Suprapubic skin (tissue), 3 donors: ENCODE results near the gene IPPK.

Experiments used
- CTCF ChIP-seq, 2 donors: fragments of 200-600 bp in 1 of 2; fragments of 450-650 bp in 1 of 2; sonication (generic) in 1 of 2; IDR thresholded peaks; one replicate each; pipeline ENCODE4 v1.5.1; 2016 to 2019; ENCODE audit warnings: antibody characterized with exemption in 2 of 2, mild to moderate bottlenecking in 1 of 2, moderate library complexity in 1 of 2
- EP300 ChIP-seq: sonication (generic); formaldehyde crosslinking; IDR thresholded peaks from one replicate; pipeline ENCODE4 v1.6.1; 2017; ENCODE audit warnings: antibody characterized with exemption
- POLR2A ChIP-seq, 2 donors: fragments of 450-650 bp; IDR thresholded peaks; one replicate each; pipeline ENCODE4 v1.6.1; 2017; ENCODE audit warnings: antibody characterized with exemption in 2 of 2, mild to moderate bottlenecking in 2 of 2, moderate library complexity in 2 of 2

GRCh38 chr9:92648474-92648971, 21.4 kb downstream of the IPPK start:
- TF ChIP-seq CTCF (IDR thresholded peaks at IDR 0.05) (no peak), POLR2A (IDR thresholded peaks at IDR 0.05) (no peak), EP300 (no peak)
